ENCODE data around the gene RAPGEF1. TPM values are rescaled to one million over a fixed set of nuclear protein-coding genes. Genes with fewer than 3 reads are reported as not detected.

The RAPGEF1 gene
- total and polyA plus RNA-seq, 2 of the 13 experiments (the other 11 are each of a cell fraction or from before 2014, with no cell fraction given) = 21.2 to 38.9 TPM

DNA sequence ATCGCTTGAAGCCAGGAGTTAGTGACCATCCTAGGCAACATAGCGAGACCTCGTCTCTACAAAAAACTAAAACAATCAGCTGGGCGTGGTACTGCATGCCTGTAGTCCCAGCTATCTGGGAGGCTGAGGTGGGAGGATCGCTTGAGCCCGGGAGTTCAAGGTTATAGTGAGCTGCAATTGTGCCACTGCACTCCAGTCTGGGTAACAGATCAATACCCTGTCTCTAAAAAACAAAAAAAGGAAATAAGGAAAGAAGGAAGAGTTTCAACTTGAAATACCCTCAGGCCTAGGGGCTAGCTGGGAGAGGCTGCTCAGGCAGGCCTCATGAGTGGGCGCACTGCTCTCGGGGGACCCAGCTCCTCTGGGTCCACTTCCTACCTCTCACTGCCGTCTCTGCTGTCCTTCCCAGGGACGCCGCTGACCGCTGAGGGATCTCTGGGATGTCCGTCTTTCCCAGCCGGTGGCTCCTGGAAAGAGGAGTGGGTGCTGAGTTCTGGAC lies 138.1 kb downstream of the RAPGEF1 start (continued):
- TF ChIP-seq HMGA1 (CRISPR knock-in tag; conservative IDR thresholded peaks at IDR 0.05) = no peak
- TF ChIP-seq MAF1 (CRISPR knock-in tag; IDR thresholded peaks at IDR 0.05; ENCODE audit: borderline replicate concordance) = 0 out of 2 replicates have a peak, but pooled peaks have one; percentile 39
- TF ChIP-seq U2AF2 (IDR thresholded peaks at IDR 0.05; ENCODE audit: low read depth, low read length) = no peak
- TF ChIP-seq MXI1 (IDR thresholded peaks at IDR 0.05; ENCODE audit: borderline replicate concordance, low read depth, low read length) = peak; percentile 29; the same call in 1 of the 3 replicates
- TF ChIP-seq ZNF720 (CRISPR knock-in tag; IDR thresholded peaks at IDR 0.05) = no peak
- TF ChIP-seq POLR2A (IDR thresholded peaks at IDR 0.05; ENCODE audit: insufficient read depth in 1 of 2, low read depth in 2 of 2, low read length in 2 of 2) = no peak
- TF ChIP-seq ZNF660 (CRISPR knock-in tag; IDR thresholded peaks at IDR 0.05; ENCODE audit: borderline replicate concordance, low read depth) = no peak
- TF ChIP-seq ZNF577 (CRISPR knock-in tag; IDR thresholded peaks at IDR 0.05; ENCODE audit: borderline replicate concordance, low read depth) = no peak
- TF ChIP-seq NPAS2 (CRISPR knock-in tag; IDR thresholded peaks at IDR 0.05; ENCODE audit: borderline replicate concordance) = no peak
- TF ChIP-seq TAF1 (CRISPR knock-in tag; IDR thresholded peaks at IDR 0.05) = no peak
- no peak for TF ChIP-seq ZNF589 (CRISPR knock-in tag; conservative IDR thresholded peaks at IDR 0.05)
- no peak for TF ChIP-seq SAFB2 (CRISPR knock-in tag; IDR thresholded peaks at IDR 0.05; ENCODE audit: borderline replicate concordance, low read depth)
- no peak for TF ChIP-seq DR1 (CRISPR knock-in tag; IDR thresholded peaks at IDR 0.05)
- TF ChIP-seq KDM6A (CRISPR knock-in tag; IDR thresholded peaks at IDR 0.05; ENCODE audit: low read depth) = no peak
- no peak for TF ChIP-seq HCFC1 (IDR thresholded peaks at IDR 0.05; ENCODE audit: low read depth, low read length)
- peak; percentile 72; the same call in 1 of the 2 replicates for TF ChIP-seq ZKSCAN8 (CRISPR knock-in tag; IDR thresholded peaks at IDR 0.05; ENCODE audit: borderline replicate concordance)
- TF ChIP-seq, protein P1, sequence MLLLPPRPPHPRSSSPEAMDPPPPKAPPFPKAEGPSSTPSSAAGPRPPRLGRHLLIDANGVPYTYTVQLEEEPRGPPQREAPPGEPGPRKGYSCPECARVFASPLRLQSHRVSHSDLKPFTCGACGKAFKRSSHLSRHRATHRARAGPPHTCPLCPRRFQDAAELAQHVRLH (CRISPR knock-in tag; IDR thresholded peaks at IDR 0.05; ENCODE audit: borderline replicate concordance, low read depth) = peak; percentile 22; the same call in 1 of the 2 replicates
- TF ChIP-seq, protein P2, sequence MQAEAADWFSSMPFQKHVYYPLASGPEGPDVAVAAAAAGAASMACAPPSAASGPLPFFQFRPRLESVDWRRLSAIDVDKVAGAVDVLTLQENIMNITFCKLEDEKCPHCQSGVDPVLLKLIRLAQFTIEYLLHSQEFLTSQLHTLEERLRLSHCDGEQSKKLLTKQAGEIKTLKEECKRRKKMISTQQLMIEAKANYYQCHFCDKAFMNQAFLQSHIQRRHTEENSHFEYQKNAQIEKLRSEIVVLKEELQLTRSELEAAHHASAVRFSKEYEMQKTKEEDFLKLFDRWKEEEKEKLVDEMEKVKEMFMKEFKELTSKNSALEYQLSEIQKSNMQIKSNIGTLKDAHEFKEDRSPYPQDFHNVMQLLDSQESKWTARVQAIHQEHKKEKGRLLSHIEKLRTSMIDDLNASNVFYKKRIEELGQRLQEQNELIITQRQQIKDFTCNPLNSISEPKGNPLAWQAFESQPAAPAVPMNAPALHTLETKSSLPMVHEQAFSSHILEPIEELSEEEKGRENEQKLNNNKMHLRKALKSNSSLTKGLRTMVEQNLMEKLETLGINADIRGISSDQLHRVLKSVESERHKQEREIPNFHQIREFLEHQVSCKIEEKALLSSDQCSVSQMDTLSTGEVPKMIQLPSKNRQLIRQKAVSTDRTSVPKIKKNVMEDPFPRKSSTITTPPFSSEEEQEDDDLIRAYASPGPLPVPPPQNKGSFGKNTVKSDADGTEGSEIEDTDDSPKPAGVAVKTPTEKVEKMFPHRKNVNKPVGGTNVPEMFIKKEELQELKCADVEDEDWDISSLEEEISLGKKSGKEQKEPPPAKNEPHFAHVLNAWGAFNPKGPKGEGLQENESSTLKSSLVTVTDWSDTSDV (CRISPR knock-in tag; IDR thresholded peaks at IDR 0.05) = no peak
- TF ChIP-seq ZNF549 (CRISPR knock-in tag; IDR thresholded peaks at IDR 0.05) = no peak
- no peak for TF ChIP-seq MAFK (conservative IDR thresholded peaks at IDR 0.05 in 1 of 2, IDR thresholded peaks at IDR 0.05 in 1 of 2; ENCODE audit: low read length in 2 of 2)
- no peak for TF ChIP-seq PAX8 (CRISPR knock-in tag; IDR thresholded peaks at IDR 0.05; ENCODE audit: borderline replicate concordance)
- peak; percentile 65; the same call in 1 of the 2 replicates for TF ChIP-seq ZBTB3 (CRISPR knock-in tag; IDR thresholded peaks at IDR 0.05; ENCODE audit: borderline replicate concordance, low read depth)
- peak; percentile 74; the same call in 1 of the 2 replicates for TF ChIP-seq KAT7 (CRISPR knock-in tag; IDR thresholded peaks at IDR 0.05; ENCODE audit: borderline replicate concordance)
- no peak for TF ChIP-seq TMF1 (CRISPR knock-in tag; IDR thresholded peaks at IDR 0.05; ENCODE audit: low read depth)
- 0 out of 2 replicates have a peak, but pooled peaks have one; percentile 43 for TF ChIP-seq HMG20B (CRISPR knock-in tag; conservative IDR thresholded peaks at IDR 0.05)
- 0 out of 2 replicates have a peak, but pooled peaks have one; percentile 33 for TF ChIP-seq ZSCAN12 (CRISPR knock-in tag; IDR thresholded peaks at IDR 0.05)
- no peak for TF ChIP-seq EED (CRISPR knock-in tag; IDR thresholded peaks at IDR 0.05)
- TF ChIP-seq KDM2A (CRISPR knock-in tag; IDR thresholded peaks at IDR 0.05; ENCODE audit: borderline replicate concordance, low read depth) = peak; percentile 33; the same call in 1 of the 2 replicates
- no peak for TF ChIP-seq ZNF558 (CRISPR knock-in tag; IDR thresholded peaks at IDR 0.05; ENCODE audit: borderline replicate concordance)
- no peak for TF ChIP-seq SUZ12 (IDR thresholded peaks at IDR 0.05; ENCODE audit: low read depth, low read length)
